ENCODE measurements around the gene NIPAL1. TPM values are rescaled to one million over a fixed set of nuclear protein-coding genes. Genes with fewer than 3 reads are reported as not detected.

The NIPAL1 gene
- total and polyA plus RNA-seq, 2 donors (not counting 3 experiments of a cell fraction or from before 2014, with no cell fraction given), result 0.36 to 1.7 TPM

DNA sequence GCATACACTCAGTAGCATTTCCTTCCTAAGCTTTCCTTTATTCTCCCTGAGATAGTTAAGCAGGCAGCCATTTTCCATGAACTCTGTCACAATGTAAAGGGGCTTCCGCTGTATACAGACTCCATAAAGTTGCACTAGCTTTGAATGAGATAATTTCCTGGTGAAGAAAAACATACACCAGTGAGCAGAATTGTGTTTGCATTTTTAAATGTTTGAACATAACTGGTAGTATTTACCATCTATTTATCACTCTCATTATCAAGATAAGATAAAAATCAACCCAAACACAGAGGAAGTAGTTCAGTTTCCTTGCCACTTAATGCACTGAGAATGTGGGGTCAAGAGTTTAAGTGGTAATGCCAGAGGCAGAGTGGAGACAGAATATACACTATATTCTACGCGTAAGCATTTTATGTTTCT lies 63.4 kb downstream of the NIPAL1 start:
- FAIRE-seq (no peak), DNase-seq (ENCODE audit: low read depth, low spot score) (peak; percentile 72)
- CTCF ChIA-PET, result interaction anchor here (0.6 to 1.9 kb wide), 4 partner anchors 45 to 145 kb away, joined by 3 to 10 read pairs (median 3); no protein-coding TSS in a partner anchor
- dilution Hi-C loops (cut with MboI; ENCODE audit: extremely low pct_ligation_motif_present, low sequenced_read_pairs), result no loop called here
- no peaks in the 10 kb centered on the region for H3K79me2 ChIP-seq (ENCODE audit: control insufficient read depth, insufficient read depth, low read length)
- H4K20me1 ChIP-seq (replicated peaks; ENCODE audit: control insufficient read depth, extremely low read depth, insufficient read depth, low read length), result no peaks in the 10 kb centered on the region
- peak overlapping the region; percentile 37 for H3K27ac ChIP-seq (ENCODE audit: insufficient read depth, low read depth, low read length)
- H3K4me2 ChIP-seq (ENCODE audit: insufficient read depth, low read length), result peak overlapping the region; percentile 74
- BruUV-seq (replicated peaks), result no TSS peak
- intact Hi-C loops (cut with micrococcal nuclease), result loop anchor here (1.0 kb wide), 1 partner anchor 64 kb away; the partner anchor contains the start of genes CNGA1 and NIPAL1
- peak overlapping the region; percentile 48 for H2AFZ ChIP-seq (ENCODE audit: low read depth, low read length)
- H3K9me3 ChIP-seq (replicated peaks; ENCODE audit: control insufficient read depth, insufficient read depth, low read length), result no peaks in the 10 kb centered on the region
- no peaks in the 10 kb centered on the region for H3K36me3 ChIP-seq (ENCODE audit: control insufficient read depth in 2 of 2, extremely low read depth in 1 of 2, insufficient read depth in 2 of 2, low read length in 2 of 2)
- peak; percentile 77 for TF ChIP-seq POLR2AphosphoS5 (IDR thresholded peaks at IDR 0.05; ENCODE audit: insufficient read depth, low read depth, low read length)
- peak; percentile 97 for TF ChIP-seq GATA2 (IDR thresholded peaks at IDR 0.05; ENCODE audit: insufficient read depth, insufficient read length, low read depth, low read length)
- TF ChIP-seq FOS (IDR thresholded peaks at IDR 0.05; ENCODE audit: borderline replicate concordance, insufficient read depth, low read length), result peak; percentile 62
- peak; percentile 79 for TF ChIP-seq JUN (IDR thresholded peaks at IDR 0.05; ENCODE audit: borderline replicate concordance, insufficient read depth, insufficient read length, low read depth)
- TF ChIP-seq, protein P1, sequence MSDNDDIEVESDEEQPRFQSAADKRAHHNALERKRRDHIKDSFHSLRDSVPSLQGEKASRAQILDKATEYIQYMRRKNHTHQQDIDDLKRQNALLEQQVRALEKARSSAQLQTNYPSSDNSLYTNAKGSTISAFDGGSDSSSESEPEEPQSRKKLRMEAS (IDR thresholded peaks at IDR 0.05; ENCODE audit: insufficient read depth, insufficient read length), result no peak
- TF ChIP-seq EZH2 (IDR thresholded peaks at IDR 0.05; ENCODE audit: borderline replicate concordance, low read depth, low read length, severe bottlenecking), result no peak
- POLR2A ChIA-PET, result no interaction called here
- peaks cover 28% of the 10 kb centered on the region for H3K4me1 ChIP-seq (ENCODE audit: control insufficient read depth, extremely low read depth, insufficient read depth, low read length)
- H3K9ac ChIP-seq (replicated peaks; ENCODE audit: extremely low read depth, insufficient read depth, low read length), result peak overlapping the region; percentile 45
- H3K9me1 ChIP-seq (replicated peaks; ENCODE audit: control insufficient read depth, extremely low read depth, insufficient read depth, low read length), result no peaks in the 10 kb centered on the region
- no peaks in the 10 kb centered on the region for H3K27me3 ChIP-seq (ENCODE audit: control insufficient read depth in 2 of 2, insufficient read depth in 2 of 2, low read length in 2 of 2)
- H3K4me3 ChIP-seq (replicated peaks in 1 of 3; ENCODE audit: insufficient read depth in 1 of 3, low read depth in 1 of 3, low read length in 3 of 3), result peak overlapping the region in 1 of 3 experiments; percentile 38

DNA sequence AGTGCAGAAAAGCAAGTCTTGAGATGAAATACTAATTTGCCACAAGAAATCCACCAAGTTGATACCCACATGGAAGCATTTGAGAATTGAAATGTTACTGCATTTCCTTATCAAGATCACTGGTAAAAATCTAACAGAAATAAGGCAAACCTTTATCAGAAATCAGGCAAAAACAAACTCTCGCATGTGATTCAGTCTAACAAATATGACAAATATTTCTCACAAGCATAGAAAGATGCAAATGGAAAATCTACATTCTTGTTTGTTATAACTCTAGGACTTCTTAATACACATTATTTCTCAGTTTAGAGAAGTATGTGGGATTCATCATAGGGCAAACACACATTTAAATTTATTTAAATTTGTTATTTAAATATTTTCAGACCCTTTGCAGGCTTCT lies 64.6 kb downstream of the NIPAL1 start:
- Histone ChIP-seq H2AFZ (ENCODE audit: low read depth, low read length) (no peak overlapping the region), H3K9ac (replicated peaks; ENCODE audit: extremely low read depth, insufficient read depth, low read length) (no peak overlapping the region), H3K27me3 (ENCODE audit: control insufficient read depth in 2 of 2, insufficient read depth in 2 of 2, low read length in 2 of 2) (no peaks in the 10 kb centered on the region), H3K27ac (ENCODE audit: insufficient read depth, low read depth, low read length) (no peak overlapping the region), H3K4me3 (replicated peaks in 1 of 3; ENCODE audit: insufficient read depth in 1 of 3, low read depth in 1 of 3, low read length in 3 of 3) (no peak overlapping the region), H3K79me2 (ENCODE audit: control insufficient read depth, insufficient read depth, low read length) (no peaks in the 10 kb centered on the region), H3K36me3 (ENCODE audit: control insufficient read depth in 2 of 2, extremely low read depth in 1 of 2, insufficient read depth in 2 of 2, low read length in 2 of 2) (no peaks in the 10 kb centered on the region), H3K4me2 (ENCODE audit: insufficient read depth, low read length) (peak overlapping the region; percentile 74), H3K4me1 (ENCODE audit: control insufficient read depth, extremely low read depth, insufficient read depth, low read length) (peaks cover 28% of the 10 kb centered on the region), H4K20me1 (replicated peaks; ENCODE audit: control insufficient read depth, extremely low read depth, insufficient read depth, low read length) (no peaks in the 10 kb centered on the region), H3K9me1 (replicated peaks; ENCODE audit: control insufficient read depth, extremely low read depth, insufficient read depth, low read length) (no peaks in the 10 kb centered on the region), H3K9me3 (replicated peaks; ENCODE audit: control insufficient read depth, insufficient read depth, low read length) (no peaks in the 10 kb centered on the region)
- POLR2A ChIA-PET, result no interaction called here
- dilution Hi-C loops (cut with MboI; ENCODE audit: extremely low pct_ligation_motif_present, low sequenced_read_pairs) (no loop called here), intact Hi-C loops (cut with micrococcal nuclease) (no loop called here)
- TF ChIP-seq FOS (IDR thresholded peaks at IDR 0.05; ENCODE audit: borderline replicate concordance, insufficient read depth, low read length) (no peak), MYC (IDR thresholded peaks at IDR 0.05; ENCODE audit: low read depth, low read length) (no peak), POLR2AphosphoS5 (IDR thresholded peaks at IDR 0.05; ENCODE audit: insufficient read depth, low read depth, low read length) (no peak)
- FAIRE-seq, result peak; percentile 33
- DNase-seq (ENCODE audit: low read depth, low spot score), result peak; percentile 12
- BruUV-seq (replicated peaks), result no TSS peak
- CTCF ChIA-PET, result no interaction called here
